HL-60/S4 treated with phorbol 12-myristate 13-acetate at 8.2 ng/mL for 4 days and 3 days (cell line): ENCODE measurements around the gene HEMGN.

Experiments used
- in situ Hi-C: fragments of 300-500 bp; cut with MboI; formaldehyde crosslinking; loops from 2 replicates; pipeline ENCODE4 v1.15.0; 2022; ENCODE audit warnings: low sequenced_read_pairs

The HEMGN gene

DNA sequence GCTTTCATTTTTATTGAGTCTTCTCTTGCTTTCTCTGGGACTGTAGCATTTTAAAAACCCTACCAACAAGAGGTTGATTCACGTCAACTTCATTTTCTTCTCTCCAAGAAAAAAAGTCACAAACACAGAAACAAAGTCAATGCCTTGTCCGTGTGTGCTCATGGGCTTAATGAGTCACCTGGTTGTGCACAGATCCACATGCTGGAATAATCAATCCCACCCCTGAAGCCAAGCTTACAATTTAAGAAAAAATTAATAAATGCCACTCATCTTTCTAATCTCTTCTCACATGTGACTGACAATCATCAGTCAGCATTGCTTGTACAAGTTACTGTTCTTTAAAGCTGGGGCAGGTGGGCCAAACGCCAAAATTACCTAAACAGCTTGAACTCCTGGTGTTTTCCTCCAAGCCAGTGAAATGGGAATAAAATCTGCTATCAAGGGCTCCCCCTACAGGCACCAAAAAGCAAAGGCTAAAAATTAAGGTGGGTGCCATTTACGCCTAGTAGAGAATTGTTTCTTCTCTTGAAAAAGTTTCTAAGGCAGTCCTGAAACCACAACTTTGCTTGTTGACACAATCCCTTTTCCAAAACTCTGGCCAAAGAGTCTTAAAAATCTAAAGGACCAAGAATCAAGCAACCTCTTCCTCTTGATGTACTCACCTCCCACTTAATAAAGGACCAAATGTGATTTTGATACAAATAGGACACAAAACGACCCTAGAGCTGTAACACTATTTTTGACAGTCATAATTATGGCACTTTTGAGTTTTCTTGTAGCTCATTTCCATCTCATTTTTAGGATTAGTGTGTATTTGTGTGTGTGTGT, 37.0 kb downstream of the HEMGN start:
- in situ Hi-C loops: no loop called here

DNA sequence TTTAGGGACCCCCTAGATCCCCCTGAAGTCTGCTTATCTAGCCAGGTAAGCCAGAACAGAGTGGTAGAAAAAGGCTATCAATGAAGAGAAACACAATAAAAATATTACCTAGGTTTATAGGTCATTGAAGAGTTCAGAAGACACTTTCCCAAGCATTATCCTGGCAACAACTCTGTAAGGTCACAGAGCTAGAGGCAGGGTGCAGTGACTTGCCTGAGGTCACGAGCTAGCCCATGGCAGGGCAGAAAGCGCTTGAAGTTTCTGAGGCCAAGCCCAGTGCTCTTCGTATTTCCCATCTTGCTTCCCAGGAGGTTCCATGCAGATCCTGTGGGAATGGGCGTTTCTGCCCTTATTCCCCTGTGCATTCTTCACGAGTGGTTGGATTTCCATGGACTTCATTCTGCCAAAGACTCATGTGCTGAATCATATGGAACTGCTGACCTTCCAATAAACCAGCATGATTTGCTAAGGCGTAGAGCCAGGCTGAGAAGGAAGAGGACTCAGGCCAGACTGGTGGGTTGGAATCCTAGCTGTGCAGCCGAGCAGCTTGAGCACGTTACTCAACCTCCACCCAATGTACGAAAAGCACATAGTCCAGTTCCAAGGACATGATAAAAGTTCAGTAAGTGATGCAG, 37.8 kb downstream of the HEMGN start:
- in situ Hi-C loops: no loop called here

DNA sequence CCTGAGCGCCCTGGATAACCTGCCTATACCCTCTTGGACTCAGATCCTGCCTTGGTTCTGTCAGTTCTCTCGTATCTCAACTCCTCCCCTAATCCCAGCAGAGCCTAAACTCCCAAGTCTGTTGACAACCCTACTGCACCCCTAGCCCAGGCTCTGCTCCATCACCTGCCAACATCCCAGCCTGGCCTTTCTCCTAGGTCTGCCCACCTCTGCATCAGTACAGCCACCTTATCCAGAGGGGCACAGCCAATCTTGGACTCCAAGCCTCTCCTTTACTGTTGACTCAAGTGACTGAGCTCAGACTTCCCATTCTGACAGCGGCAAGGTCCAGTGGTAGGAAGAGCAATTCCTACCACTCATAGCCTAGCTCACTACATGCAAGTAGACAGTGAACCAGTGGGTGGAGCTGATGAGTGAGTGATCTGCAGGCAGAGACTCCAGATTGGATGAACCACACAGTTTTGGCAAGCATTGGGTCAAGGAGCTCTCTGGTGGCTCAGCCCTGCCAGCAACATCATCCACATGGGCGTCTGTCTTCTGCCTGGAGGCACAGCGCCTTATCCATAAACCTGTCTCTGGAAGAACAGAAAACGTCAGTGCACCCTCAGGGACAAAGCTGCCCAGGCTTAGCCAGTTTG, 42.2 kb downstream of the HEMGN start:
- in situ Hi-C loops: loop anchor here (25.0 kb wide), 1 partner anchor 184 kb away; no protein-coding TSS in a partner anchor

DNA sequence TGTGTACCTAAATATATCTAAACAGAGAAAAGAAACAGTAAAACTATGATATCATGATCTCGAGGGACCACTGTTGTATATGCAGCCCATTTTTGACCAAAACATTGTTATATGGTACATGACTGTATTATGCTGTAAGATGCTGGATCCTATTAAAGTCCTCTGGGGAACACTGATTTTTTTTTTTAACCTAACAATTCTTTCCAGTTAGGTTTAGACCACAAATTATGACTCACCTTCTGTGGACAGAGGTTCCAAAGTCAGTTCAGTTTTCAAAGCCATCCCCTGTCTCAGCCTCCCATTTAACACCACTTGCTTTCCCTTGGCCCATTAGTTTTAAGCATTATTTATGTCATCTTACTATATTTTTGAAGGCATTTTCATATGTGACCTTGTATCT, 42.8 kb downstream of the HEMGN start:
- in situ Hi-C loops: loop anchor here (25.0 kb wide), 1 partner anchor 183 kb away; no protein-coding TSS in a partner anchor

DNA sequence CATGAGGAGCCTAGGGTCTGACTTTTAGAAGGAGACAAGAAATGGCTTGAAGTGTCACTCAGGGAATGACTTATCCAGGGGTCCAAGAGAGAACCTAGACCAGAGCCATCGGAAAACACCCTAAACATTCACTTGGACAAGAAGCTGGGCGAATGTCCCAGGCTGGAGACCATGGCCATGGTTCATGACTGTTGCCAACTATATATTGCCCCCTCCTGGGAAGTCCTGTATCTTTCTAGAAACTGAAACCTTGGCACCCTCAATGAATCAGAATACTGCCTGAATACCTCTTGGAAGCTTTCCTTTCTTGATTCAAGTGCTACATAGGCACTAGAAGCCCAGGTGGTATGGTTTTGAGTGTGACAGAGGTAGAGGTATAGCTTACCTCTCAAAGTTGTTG, 45.6 kb downstream of the HEMGN start:
- in situ Hi-C loops: loop anchor here (25.0 kb wide), 1 partner anchor 180 kb away; no protein-coding TSS in a partner anchor

DNA sequence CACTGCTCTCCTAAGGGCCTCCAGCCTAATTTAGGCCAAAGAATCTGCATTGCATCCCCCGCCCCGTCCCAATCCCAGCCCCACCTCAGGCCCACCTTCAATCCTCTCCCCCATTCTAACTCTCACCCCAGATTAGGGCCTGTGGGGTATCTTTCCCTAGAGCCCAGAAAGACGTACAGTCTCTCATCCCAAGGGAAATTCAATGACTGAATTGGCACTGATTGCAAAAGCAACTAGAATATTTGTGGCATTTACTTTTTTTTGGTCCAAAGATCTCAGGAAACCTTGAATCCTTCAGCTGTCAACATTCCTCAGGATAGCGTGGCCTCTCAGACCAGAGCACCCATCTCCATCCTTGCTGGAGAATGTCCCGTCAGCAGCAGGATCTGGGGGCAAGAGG, 46.2 kb downstream of the HEMGN start:
- in situ Hi-C loops: loop anchor here (25.0 kb wide), 1 partner anchor 179 kb away; no protein-coding TSS in a partner anchor

DNA sequence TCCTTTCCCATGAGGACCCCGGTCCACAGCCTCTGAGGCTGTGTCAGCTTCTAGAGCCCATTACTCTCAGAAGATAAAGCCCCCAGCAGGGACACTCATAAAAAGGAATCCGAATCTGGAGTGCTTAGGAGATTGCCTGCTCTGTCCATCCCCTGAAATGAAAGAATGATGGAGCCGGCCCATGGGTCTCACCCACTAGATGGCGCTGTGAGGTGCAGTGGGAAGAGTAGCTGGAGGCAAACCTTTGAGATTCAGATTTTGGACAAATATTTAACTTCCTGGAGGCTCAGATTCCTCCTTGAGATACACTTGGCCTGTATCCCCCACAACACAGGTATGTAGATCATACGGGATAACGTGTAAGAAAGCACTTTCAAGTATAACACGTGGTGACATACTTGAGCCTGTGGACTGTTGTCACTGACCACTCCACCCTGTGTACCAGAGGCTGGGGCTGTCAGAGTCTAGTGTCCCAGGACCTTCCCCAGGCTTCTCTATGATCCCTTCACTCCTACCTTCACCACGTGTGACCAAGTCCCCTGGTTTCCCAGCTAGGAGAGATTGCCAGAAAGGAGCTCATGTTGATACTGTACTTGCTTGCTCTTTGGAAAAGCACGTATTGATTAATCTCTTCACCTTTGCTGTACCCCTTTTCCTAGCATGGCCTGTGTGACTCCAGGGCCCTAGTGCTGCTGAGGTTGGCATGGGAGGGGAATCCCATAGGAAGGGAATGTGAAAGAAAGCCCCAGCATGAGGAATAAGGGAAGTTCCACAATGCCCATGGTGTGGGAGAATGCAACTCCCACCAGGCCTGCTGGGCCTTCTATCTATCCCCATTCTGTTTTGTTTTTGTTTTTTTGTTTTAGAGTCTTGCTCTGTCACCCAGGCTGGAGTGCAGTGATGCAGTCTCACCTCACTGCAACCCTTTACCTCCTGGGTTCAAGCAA, 47.8 kb downstream of the HEMGN start:
- in situ Hi-C loops: loop anchor here (25.0 kb wide), 1 partner anchor 178 kb away; no protein-coding TSS in a partner anchor

DNA sequence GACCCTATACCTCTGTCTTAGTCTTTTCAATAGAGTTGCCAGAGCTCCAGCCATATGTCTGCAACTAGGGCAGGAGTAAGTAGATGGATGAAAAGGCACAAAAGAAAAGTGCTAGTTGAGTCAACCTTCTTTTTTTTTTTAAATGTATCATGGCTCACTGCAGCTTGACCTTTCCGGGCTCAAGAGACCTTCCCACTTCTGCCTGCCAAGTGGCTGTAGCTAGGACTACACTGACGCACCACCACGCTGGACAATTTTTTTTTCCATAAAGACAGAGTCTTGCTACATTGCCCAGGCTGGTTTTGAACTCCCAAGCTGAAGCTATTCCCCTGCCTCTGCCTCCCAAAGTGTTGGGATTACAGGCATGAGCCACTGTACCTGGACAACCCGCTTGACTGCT, 57.6 kb downstream of the HEMGN start:
- in situ Hi-C loops: loop anchor here (25.0 kb wide), 1 partner anchor 168 kb away; no protein-coding TSS in a partner anchor
